ENCODE data around the gene UGT1A7.
A peak's percentile ranks its signal among the peaks of the same experiment; 100 is the strongest.

Gene UGT1A7

GRCh38 chr2:233756429-233757081 is 74.9 kb downstream of the UGT1A7 start:
- no peak overlapping the region for H3K4me3 ChIP-seq (ENCODE audit: severe bottlenecking)
- no peak for TF ChIP-seq CTCF (IDR thresholded peaks at IDR 0.05; ENCODE audit: poor library complexity, severe bottlenecking)
- H3K27ac ChIP-seq (ENCODE audit: poor library complexity, severe bottlenecking), result no peak overlapping the region
- DNase-seq (ENCODE audit: low spot score) (no peak), ATAC-seq (ENCODE audit: low read depth) (no peak)
- H3K27me3 ChIP-seq (ENCODE audit: insufficient read depth, poor library complexity, severe bottlenecking), result no peaks in the 10 kb centered on the region
- H3K9me3 ChIP-seq (ENCODE audit: severe bottlenecking), result no peaks in the 10 kb centered on the region
- H3K4me1 ChIP-seq (ENCODE audit: insufficient read depth, poor library complexity, severe bottlenecking), result peaks cover 7% of the 10 kb centered on the region
- no peaks in the 10 kb centered on the region for H3K36me3 ChIP-seq (ENCODE audit: low read depth)

- Histone ChIP-seq H3K4me3 (ENCODE audit: severe bottlenecking) (no peak overlapping the region), H3K9me3 (ENCODE audit: severe bottlenecking) (no peaks in the 10 kb centered on the region), H3K36me3 (ENCODE audit: low read depth) (no peaks in the 10 kb centered on the region), H3K27me3 (ENCODE audit: insufficient read depth, poor library complexity, severe bottlenecking) (no peaks in the 10 kb centered on the region), H3K4me1 (ENCODE audit: insufficient read depth, poor library complexity, severe bottlenecking) (peaks cover 9% of the 10 kb centered on the region), H3K27ac (ENCODE audit: poor library complexity, severe bottlenecking) (no peak overlapping the region)
- no peak for TF ChIP-seq CTCF (IDR thresholded peaks at IDR 0.05; ENCODE audit: poor library complexity, severe bottlenecking)
- DNase-seq (ENCODE audit: low spot score), result no peak
- ATAC-seq (ENCODE audit: low read depth), result no peak
Measured at GRCh38 chr2:233758141-233758540, 76.4 kb downstream of the UGT1A7 start.

GRCh38 chr2:233758849-233759248 is 77.1 kb downstream of the UGT1A7 start:
- Histone ChIP-seq H3K27ac (ENCODE audit: poor library complexity, severe bottlenecking) (no peak overlapping the region), H3K4me3 (ENCODE audit: severe bottlenecking) (no peak overlapping the region), H3K9me3 (ENCODE audit: severe bottlenecking) (no peaks in the 10 kb centered on the region), H3K36me3 (ENCODE audit: low read depth) (no peaks in the 10 kb centered on the region), H3K4me1 (ENCODE audit: insufficient read depth, poor library complexity, severe bottlenecking) (peaks cover 9% of the 10 kb centered on the region), H3K27me3 (ENCODE audit: insufficient read depth, poor library complexity, severe bottlenecking) (no peaks in the 10 kb centered on the region)
- TF ChIP-seq CTCF (IDR thresholded peaks at IDR 0.05; ENCODE audit: poor library complexity, severe bottlenecking), result no peak
- no peak for ATAC-seq (ENCODE audit: low read depth)
- no peak for DNase-seq (ENCODE audit: low spot score)

GRCh38 chr2:233760043-233760442 is 78.3 kb downstream of the UGT1A7 start, which contains the start of gene UGT1A1:
TSS of gene UGT1A1 (plus strand) at chr2:233760270. CDS start at chr2:233760288, 18 bp downstream.
- Histone ChIP-seq H3K4me3 (ENCODE audit: severe bottlenecking) (no peak within 1 kb of the TSS), H3K9me3 (ENCODE audit: severe bottlenecking) (no peaks in the 10 kb centered on the region), H3K27ac (ENCODE audit: poor library complexity, severe bottlenecking) (no peak within 1 kb of the TSS), H3K27me3 (ENCODE audit: insufficient read depth, poor library complexity, severe bottlenecking) (no peaks in the 10 kb centered on the region), H3K4me1 (ENCODE audit: insufficient read depth, poor library complexity, severe bottlenecking) (peaks cover 13% of the 10 kb centered on the region), H3K36me3 (ENCODE audit: low read depth) (no peaks in the 10 kb centered on the region)
- no peak for ATAC-seq (ENCODE audit: low read depth)
- no peak for DNase-seq (ENCODE audit: low spot score)
- no peak for TF ChIP-seq CTCF (IDR thresholded peaks at IDR 0.05; ENCODE audit: poor library complexity, severe bottlenecking)

GRCh38 chr2:233761040-233761769 is 79.5 kb downstream of the UGT1A7 start:
- H3K4me3 ChIP-seq (ENCODE audit: severe bottlenecking), result no peak overlapping the region
- no peaks in the 10 kb centered on the region for H3K27me3 ChIP-seq (ENCODE audit: insufficient read depth, poor library complexity, severe bottlenecking)
- H3K4me1 ChIP-seq (ENCODE audit: insufficient read depth, poor library complexity, severe bottlenecking), result peaks cover 13% of the 10 kb centered on the region
- DNase-seq (ENCODE audit: low spot score), result no peak
- peak; percentile 73 for ATAC-seq (ENCODE audit: low read depth)
- H3K36me3 ChIP-seq (ENCODE audit: low read depth), result no peaks in the 10 kb centered on the region
- H3K27ac ChIP-seq (ENCODE audit: poor library complexity, severe bottlenecking), result no peak overlapping the region
- no peaks in the 10 kb centered on the region for H3K9me3 ChIP-seq (ENCODE audit: severe bottlenecking)
- TF ChIP-seq CTCF (IDR thresholded peaks at IDR 0.05; ENCODE audit: poor library complexity, severe bottlenecking), result no peak
